ENCODE results near the gene LRRC47.

Gene LRRC47

DNA sequence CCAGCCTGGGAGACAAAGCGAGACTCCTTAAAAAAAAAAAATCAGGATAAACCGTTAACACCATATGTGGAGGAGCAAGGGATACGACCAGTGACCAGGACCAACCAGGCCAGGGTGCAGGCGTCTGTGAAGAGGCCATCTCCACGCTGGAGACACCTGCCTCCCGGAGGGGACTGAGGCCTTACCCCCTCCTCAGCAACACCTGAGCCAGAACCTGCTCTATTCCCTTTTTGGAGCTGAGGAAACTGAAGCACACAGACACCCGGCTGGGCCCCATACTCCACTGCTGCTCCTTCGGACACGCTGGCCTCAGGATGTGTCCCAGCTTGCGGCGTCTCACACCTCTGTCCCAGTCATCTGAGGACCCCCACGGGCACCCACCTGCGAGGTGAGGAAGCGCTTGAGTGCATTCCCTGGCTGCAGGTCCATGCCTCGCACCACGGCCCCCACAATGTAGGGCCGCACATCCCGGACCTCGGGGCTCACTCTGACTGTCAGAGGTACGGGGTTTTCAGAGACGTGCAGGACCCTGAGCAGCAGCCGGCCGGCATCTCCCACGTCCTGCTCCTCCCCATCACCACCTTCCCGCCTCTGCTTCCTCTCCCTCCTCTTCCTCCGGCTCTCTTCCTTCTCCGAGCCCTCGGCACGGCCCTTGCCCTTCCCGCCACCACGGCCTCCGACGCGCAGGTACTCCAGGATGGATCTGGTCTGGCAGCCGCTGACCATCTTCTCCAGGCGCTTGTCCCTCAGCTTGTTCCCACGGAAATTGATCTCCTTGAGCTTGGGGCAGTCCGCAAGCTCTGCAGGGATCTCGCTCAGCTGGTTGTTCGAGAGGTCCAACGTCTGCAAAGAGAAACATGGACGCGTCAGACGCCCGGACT, 9.6 kb downstream of the LRRC47 start:
- DNase-seq (ENCODE audit: low spot score), result no peak

DNA sequence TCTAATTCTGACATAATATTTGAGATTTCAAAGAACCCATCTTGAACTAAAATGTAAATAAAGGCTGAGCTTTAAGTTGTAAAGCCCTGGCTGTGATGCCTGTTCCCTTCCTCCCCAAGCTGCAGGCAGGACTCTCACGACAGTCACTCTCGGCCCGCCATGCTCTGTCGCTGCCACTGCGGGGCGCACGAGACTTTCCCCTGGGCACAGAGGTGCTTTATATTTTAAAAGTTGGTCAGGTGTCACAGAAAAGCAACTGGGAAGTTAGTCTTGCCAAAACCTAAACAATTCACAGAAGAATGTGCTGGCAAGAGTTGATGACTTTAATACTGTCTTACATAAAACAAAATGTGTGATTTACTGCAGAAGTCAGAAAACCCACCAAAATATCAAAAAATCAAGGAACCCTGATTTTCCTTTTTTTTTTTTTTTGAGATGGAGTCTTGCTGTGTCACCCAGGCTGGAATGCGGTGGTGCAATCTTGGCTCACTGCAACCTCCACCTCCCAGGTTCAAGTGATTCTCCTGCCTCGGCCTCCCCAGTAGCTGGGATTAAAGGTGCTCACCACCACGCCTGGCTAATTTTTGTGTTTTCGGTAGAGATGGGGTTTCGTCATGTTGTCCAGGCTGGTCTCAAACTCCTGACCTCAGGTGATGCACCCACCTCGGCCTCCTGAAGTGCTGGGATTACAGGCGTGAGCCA, 10.7 kb downstream of the LRRC47 start:
- DNase-seq (ENCODE audit: low spot score), result no peak

DNA sequence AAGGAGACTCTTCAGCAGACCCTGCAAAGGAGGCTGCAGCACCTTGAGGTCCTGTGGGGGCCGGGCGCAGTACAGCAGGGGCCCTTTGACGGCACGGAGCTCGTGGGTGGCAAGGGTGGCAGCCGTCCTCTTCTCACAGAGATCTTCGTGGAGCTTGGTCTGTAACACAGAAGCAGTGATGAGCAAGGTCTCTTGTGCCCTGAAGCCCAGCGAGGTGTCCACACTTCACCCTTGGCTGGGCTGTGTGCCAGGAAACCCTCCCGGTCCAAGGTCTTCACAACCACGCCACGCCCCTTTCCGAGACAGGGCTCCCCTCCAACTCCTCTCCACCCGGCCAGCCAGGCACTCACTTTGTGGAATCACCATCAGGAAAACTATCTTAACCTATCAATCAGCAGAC, 11.3 kb downstream of the LRRC47 start:
- DNase-seq (ENCODE audit: low spot score), result no peak

GRCh38 chr1:3783651-3784474, 12.4 kb downstream of the LRRC47 start:
- no peak for DNase-seq (ENCODE audit: low spot score)

GRCh38 chr1:3780901-3781300, 15.4 kb downstream of the LRRC47 start:
- DNase-seq (ENCODE audit: low spot score), result no peak

- no peak for DNase-seq (ENCODE audit: low spot score)
These were observed 16.3 kb downstream of the LRRC47 start for GRCh38 chr1:3779912-3780416.

DNA sequence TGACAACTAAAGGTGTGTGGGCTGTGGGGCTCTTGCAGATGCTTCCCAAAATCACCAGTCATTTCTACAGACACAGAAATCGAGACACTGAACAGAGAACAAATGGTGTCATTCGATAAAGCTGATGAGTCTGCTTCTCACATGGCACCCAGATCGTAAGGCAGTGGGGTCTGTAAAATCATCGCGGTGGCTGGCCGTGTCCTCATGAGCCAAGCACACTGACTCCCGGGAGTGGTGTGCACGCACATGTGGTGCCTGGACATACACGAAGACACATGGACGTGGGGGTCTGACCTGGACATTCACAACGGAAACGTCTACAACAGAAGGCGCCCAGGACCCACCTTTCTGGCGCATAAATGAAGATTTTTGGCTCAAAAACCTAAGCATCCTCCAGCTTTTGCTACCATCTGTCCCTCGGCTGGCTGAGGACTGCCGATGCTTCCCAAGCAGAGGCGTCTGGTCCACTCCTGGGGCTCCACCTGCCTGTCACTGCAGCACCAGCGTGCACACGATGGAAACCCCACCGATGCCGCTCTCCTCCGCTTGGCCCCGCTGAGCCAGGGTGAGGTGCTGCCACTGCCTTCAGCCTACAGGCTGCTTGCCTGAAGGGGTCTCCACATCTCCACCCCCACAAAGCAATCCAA, 16.9 kb downstream of the LRRC47 start:
- DNase-seq (ENCODE audit: low spot score), result no peak

GRCh38 chr1:3778590-3779264, 17.6 kb downstream of the LRRC47 start:
- no peak for DNase-seq (ENCODE audit: low spot score)

DNA sequence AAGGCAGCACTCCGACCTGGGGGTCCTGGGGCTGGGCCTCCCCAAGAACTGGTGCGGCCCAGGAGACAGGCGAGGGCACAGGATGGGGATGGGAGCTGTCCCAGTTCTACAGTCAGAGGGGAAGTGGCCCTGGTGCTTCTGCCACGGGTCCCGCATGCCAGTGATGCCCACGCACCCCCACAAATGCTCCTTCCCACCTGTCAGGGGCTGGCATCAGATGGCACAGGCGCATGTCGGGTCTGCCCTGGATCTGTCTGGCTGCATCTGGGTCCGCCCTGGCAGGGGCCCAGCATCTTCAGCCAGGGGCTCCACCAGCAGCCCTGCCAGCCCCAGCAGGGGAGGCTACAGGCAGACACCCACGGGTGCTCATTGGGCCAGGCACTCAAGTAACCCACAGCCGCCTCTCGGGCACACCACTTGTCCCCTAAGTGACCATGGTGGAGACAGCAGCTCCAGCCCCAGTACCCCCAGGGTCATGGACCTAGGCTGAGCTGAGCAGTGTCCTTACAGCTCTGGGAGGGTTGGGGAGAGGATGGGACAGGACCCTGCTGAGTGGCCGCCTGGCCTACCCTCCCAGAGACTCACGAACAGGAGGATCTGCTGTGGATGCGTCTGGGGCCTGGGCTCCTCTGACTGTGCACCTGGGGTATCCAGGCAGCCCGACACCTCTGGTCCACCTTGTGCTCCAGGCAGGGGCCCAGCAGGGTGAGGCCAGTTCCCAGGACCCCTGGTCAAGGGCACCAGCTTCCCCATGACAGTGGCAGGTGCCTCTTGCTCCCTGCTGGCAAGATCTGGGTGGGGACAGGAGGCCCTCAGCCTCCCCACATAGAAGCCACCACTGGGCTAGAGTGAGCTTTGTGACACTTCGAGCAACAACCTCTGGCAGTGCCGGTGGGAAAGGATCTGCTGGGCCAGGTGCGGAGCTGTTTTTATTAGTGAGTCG, 18.4 kb downstream of the LRRC47 start:
- no peak for DNase-seq (ENCODE audit: low spot score)

DNA sequence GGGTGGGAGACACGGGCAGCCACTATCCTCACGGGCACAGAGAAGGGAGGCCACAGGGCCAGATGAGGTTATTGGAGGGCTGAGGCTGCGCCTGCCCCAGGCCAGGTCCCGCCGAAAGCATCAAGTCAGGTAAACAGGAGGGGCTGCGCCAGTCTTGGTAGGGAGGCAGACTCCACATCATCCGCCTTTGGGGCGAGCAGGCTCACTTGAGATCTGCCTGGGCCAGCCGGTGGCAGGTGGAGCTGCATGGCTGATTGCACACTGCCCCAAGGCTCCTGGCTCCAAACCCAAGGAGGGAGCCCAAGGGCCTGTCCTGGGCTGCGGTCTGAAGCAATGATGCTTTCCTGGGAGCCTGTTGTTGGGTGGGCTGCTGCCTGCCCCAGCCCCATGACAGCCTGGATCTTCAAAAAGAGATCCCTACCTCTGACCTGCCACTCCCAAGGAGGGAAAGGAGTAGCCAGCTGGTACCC, 19.2 kb downstream of the LRRC47 start:
- no peak for DNase-seq (ENCODE audit: low spot score)

- DNase-seq (ENCODE audit: low spot score), result no peak
These were observed 19.9 kb downstream of the LRRC47 start for GRCh38 chr1:3776231-3776961.

DNA sequence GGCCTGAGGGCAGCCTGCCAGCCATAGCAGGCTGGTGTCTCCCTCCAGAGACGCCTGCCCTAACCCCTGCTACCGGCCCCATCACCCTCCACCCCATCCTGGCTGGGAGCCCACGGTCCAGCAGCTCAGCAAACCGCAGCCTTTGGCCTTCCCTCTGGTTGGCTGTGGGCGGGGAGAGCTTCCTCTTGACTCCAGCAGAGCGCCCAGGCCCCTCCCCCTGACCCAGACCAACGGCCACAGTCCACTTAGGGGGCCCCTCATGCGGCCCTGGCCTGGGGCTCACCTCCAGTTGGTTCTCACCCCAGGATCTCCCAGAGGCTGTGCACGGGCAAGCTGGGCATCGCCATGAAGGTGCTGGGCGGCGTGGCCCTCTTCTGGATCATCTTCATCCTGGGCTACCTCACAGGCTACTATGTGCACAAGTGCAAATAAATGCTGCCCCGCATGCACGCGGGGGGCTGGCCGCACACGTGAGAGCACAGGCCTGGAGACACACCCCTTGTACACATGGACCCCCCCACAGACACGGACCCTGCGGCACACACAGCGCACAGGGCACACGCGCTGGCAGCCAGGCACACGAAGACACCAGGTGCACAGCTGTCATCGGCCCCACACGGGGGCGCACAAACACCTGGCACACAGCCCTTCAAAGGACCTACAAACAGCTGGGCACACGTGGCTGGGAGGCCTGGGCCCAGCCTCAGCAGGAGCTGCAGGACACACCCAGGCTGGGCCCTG, 20.6 kb downstream of the LRRC47 start:
- no peak for DNase-seq (ENCODE audit: low spot score)

DNA sequence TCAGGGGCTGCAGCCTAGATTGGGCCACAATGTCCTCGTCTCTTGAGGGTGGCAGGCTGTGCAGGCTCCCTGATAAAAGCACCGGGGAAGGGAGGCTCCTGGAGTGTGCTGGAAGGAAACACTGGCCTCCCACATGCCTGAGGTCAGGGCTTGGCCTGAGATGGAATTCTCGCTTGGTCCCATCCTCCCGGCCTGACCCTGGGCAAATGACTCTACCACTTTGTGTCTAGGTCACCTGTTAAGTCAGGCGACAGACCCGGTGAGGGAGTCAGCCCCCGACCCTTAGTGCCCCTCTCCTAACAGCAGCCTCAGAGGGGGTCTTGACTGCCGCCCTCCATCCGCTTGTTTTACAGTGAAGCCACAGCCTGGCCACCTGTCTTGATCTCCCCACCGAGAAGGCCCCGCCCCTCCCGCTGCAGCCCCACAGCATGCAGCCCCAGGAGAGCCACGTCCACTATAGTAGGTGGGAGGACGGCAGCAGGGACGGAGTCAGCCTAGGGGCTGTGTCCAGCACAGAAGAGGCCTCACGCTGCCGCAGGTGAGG, 21.3 kb downstream of the LRRC47 start:
- no peak for DNase-seq (ENCODE audit: low spot score)

- DNase-seq (ENCODE audit: low spot score), result no peak
These were observed 21.9 kb downstream of the LRRC47 start for GRCh38 chr1:3774276-3774945.

GRCh38 chr1:3773572-3774275, 22.6 kb downstream of the LRRC47 start:
- no peak for DNase-seq (ENCODE audit: low spot score)

GRCh38 chr1:3772715-3773571, 23.4 kb downstream of the LRRC47 start, which contains the start of gene SMIM1:
TSS of gene SMIM1 (plus strand) at chr1:3772749. CDS start at chr1:3775374, 2,625 bp downstream.
- no peak for DNase-seq (ENCODE audit: low spot score)
